Endothelial cell (in vitro differentiated cells): Measurements from ENCODE around the gene OR10D3. TPM values are rescaled to one million over a fixed set of nuclear protein-coding genes. Genes with fewer than 3 reads are reported as not detected.
"Not testable (repeated sequence)": the region's sequence is repeated elsewhere in the genome, so short reads cannot be mapped to it uniquely, and the experiment has no call there.

ENCODE experiments used
- DNase-seq: peaks from one replicate; pipeline ENCODE4 v3.0.0; 2021; ENCODE audit warnings: low spot score
- H3K27ac Mint-ChIP-seq: one replicate; pipeline ENCODE4 v1.8.0; 2021; ENCODE audit warnings: mixed read lengths, inconsistent platforms; ENCODE audit not compliant: unreplicated experiment
- H3K27me3 Mint-ChIP-seq: one replicate; pipeline ENCODE4 v1.8.0; 2021; ENCODE audit warnings: mild to moderate bottlenecking, moderate library complexity, mixed read lengths, inconsistent platforms; ENCODE audit not compliant: unreplicated experiment
- H3K36me3 Mint-ChIP-seq: one replicate; pipeline ENCODE4 v1.8.0; 2021; ENCODE audit warnings: mild to moderate bottlenecking, low read depth, mixed read lengths, inconsistent platforms; ENCODE audit not compliant: unreplicated experiment
- H3K4me1 Mint-ChIP-seq: one replicate; pipeline ENCODE4 v1.8.0; 2021; ENCODE audit warnings: mild to moderate bottlenecking, mixed read lengths, inconsistent platforms; ENCODE audit not compliant: unreplicated experiment
- H3K4me3 Mint-ChIP-seq: one replicate; pipeline ENCODE4 v1.8.0; 2021; ENCODE audit warnings: mild to moderate bottlenecking, mixed read lengths, inconsistent platforms; ENCODE audit not compliant: unreplicated experiment
- H3K9me3 Mint-ChIP-seq: one replicate; pipeline ENCODE4 v1.8.0; 2021; ENCODE audit warnings: mixed read lengths, inconsistent platforms; ENCODE audit not compliant: unreplicated experiment
- total RNA-seq: library from RNA; stranded (reverse); fragmentation: NEBNext Ultra II Directional; extraction: Animal tissue kit (Norgen Biotek cat#: 25700); gene quantifications from one replicate; pipeline ENCODE4 v1.2.1, GENCODE V29; 2021; ENCODE audit not compliant: unreplicated experiment
- TF ChIP-seq, protein P1 (sequence below): fragments of 200-600 bp; sonication (generic); IDR thresholded peaks from one replicate; pipeline ENCODE4 v1.5.0; 2021; ENCODE audit warnings: antibody characterized with exemption; ENCODE audit not compliant: unreplicated experiment

The OR10D3 gene
- total RNA-seq, 1 donor from 2014 or later, result 0.67 TPM

DNA sequence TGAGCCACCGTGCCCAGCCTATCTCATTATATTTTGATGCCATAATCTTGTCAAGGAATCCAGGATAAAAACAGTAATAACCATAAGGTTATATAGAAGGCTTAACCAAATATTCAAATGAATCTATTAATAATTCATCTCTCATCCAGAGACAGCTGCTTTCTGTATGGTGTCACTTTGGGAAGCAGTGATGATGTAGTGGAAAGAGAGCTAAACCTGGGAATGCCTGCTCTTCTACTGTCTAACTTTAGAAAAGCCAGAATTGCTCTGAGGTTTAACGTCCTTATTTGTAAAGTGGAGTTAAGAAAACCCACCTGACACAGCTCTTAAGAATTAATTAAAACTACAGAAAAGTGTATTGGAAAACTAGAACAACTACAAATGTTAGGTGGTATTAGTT, 29.3 kb upstream of the OR10D3 start:
- Mint-ChIP-seq H3K27me3 (no peaks in the 10 kb centered on the region), H3K27ac (no peak overlapping the region), H3K4me1 (peaks cover 2% of the 10 kb centered on the region), H3K36me3 (peaks cover 7% of the 10 kb centered on the region), H3K4me3 (no peak overlapping the region), H3K9me3 (no peaks in the 10 kb centered on the region)
- TF ChIP-seq, protein P1, sequence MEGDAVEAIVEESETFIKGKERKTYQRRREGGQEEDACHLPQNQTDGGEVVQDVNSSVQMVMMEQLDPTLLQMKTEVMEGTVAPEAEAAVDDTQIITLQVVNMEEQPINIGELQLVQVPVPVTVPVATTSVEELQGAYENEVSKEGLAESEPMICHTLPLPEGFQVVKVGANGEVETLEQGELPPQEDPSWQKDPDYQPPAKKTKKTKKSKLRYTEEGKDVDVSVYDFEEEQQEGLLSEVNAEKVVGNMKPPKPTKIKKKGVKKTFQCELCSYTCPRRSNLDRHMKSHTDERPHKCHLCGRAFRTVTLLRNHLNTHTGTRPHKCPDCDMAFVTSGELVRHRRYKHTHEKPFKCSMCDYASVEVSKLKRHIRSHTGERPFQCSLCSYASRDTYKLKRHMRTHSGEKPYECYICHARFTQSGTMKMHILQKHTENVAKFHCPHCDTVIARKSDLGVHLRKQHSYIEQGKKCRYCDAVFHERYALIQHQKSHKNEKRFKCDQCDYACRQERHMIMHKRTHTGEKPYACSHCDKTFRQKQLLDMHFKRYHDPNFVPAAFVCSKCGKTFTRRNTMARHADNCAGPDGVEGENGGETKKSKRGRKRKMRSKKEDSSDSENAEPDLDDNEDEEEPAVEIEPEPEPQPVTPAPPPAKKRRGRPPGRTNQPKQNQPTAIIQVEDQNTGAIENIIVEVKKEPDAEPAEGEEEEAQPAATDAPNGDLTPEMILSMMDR, result no peak
- no peak for DNase-seq

GRCh38 chr11:124159481-124159880, 23.7 kb upstream of the OR10D3 start:
- no peak for DNase-seq
- Mint-ChIP-seq H3K27me3 (no peaks in the 10 kb centered on the region), H3K9me3 (no peaks in the 10 kb centered on the region), H3K4me1 (peaks cover 2% of the 10 kb centered on the region), H3K27ac (no peak overlapping the region), H3K36me3 (no peaks in the 10 kb centered on the region), H3K4me3 (no peak overlapping the region)
- TF ChIP-seq, protein P1, result no peak

DNA sequence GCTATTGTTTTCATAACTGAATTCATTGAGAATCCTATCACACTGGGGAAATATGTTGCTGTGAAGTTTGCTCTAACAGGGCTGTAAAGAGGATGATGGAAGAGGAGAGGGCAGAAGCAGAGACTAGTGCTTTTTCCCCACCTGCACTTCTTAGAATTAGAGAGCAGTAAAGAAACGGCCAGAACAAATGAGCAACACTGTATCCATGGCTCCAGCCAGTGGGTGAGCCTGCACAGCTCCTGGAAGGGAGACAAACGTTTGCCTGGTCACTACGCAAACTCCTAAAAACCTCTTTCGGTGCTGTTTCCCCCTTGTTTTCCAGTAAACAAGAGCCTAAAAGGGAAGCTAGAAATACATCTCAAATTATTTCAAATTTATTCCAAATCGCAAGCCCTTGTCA, 22.2 kb upstream of the OR10D3 start:
- TF ChIP-seq, protein P1, result no peak
- H3K36me3 Mint-ChIP-seq, result no peaks in the 10 kb centered on the region
- H3K27ac Mint-ChIP-seq, result no peak overlapping the region
- DNase-seq, result no peak
- peaks cover 2% of the 10 kb centered on the region for H3K4me1 Mint-ChIP-seq
- H3K9me3 Mint-ChIP-seq, result no peaks in the 10 kb centered on the region
- H3K27me3 Mint-ChIP-seq, result peaks cover 1% of the 10 kb centered on the region
- H3K4me3 Mint-ChIP-seq, result no peak overlapping the region

DNA sequence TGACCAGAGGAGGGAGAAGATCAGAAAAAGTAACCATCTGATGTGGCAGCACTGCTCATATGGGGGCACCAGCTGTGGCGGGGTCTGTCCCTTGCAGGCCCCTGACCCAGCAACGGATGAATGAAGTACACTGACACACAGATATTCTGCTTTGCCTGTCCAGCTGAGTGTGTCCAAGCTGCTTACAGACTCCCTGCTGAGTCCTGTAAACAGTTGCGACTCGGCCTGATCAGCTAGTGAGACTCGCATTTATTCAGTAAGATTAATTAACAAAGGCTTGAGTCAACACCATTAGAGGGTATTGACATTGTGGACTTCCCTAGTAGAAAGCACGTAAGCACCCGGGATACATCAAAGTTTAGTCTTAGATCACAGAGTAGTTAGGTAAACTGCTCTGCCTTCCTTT, 15.3 kb upstream of the OR10D3 start:
- no peak for DNase-seq
- no peaks in the 10 kb centered on the region for H3K4me1 Mint-ChIP-seq
- no peak overlapping the region for H3K27ac Mint-ChIP-seq
- H3K9me3 Mint-ChIP-seq, result no peaks in the 10 kb centered on the region
- no peak overlapping the region for H3K4me3 Mint-ChIP-seq
- peaks cover 3% of the 10 kb centered on the region for H3K36me3 Mint-ChIP-seq
- H3K27me3 Mint-ChIP-seq, result peaks cover 3% of the 10 kb centered on the region
- TF ChIP-seq, protein P1, result no peak

DNA sequence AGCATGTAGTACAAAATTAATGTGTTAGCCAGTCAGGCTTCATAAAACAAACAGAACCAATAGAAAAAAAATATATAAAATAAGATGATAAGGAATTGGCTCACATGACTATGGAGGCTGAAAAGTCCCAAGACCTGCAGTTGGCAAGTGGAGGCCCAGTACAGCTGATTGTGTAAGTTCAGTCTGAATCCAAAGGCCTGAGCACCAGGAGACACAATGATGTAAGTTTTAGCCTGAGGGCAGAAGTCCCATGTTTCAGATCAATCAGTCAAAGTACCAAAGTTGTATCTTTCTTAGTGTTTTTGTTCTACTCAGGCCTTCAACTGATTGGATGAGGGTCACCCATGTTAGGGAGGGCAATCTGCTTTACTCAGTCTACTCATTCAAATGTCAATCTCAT, 14.3 kb upstream of the OR10D3 start:
- peaks cover 3% of the 10 kb centered on the region for H3K36me3 Mint-ChIP-seq
- H3K27me3 Mint-ChIP-seq, result peaks cover 3% of the 10 kb centered on the region
- TF ChIP-seq, protein P1, result no peak
- no peak for DNase-seq
- H3K27ac Mint-ChIP-seq, result no peak overlapping the region
- H3K9me3 Mint-ChIP-seq, result no peaks in the 10 kb centered on the region
- H3K4me3 Mint-ChIP-seq, result peak overlapping the region; percentile 56
- H3K4me1 Mint-ChIP-seq, result peaks cover 3% of the 10 kb centered on the region

- not testable (repeated sequence) for H3K36me3 Mint-ChIP-seq
Observed at GRCh38 chr11:124170315-124170714, 12.8 kb upstream of the OR10D3 start.

More at GRCh38 chr11:124170315-124170714, 12.8 kb upstream of the OR10D3 start:
- not testable (repeated sequence) for H3K27ac Mint-ChIP-seq, H3K4me3 Mint-ChIP-seq, H3K4me1 Mint-ChIP-seq, H3K27me3 Mint-ChIP-seq, H3K9me3 Mint-ChIP-seq, DNase-seq
